Karpas-422 (cell line): ENCODE results near the gene RMND1. TPM values are rescaled to one million over a fixed set of nuclear protein-coding genes. Genes with fewer than 3 reads are reported as not detected.
"Not testable (repeated sequence)": the region's sequence is repeated elsewhere in the genome, so short reads cannot be mapped to it uniquely, and the experiment has no call there.

Source experiments
- DNase-seq: peaks from one replicate; pipeline ENCODE4 v3.0.0-alpha.2; 2015
- H2AFZ ChIP-seq: fragments of 200-600 bp; sonication (generic); 2 replicates; pipeline ENCODE4 v1.6.1; 2014; ENCODE audit warnings: antibody characterized with exemption, low read length, mixed read lengths
- H3K27ac ChIP-seq: fragments of 200-600 bp; sonication (generic); 2 replicates; pipeline ENCODE4 v1.5.1; 2014; ENCODE audit warnings: mild to moderate bottlenecking, low read length, moderate library complexity
- H3K27me3 ChIP-seq: fragments of 200-600 bp; sonication (generic); 2 replicates; pipeline ENCODE4 v1.6.1; 2014; ENCODE audit warnings: low read length, mixed read lengths
- H3K36me3 ChIP-seq: fragments of 200-600 bp; sonication (generic); 2 replicates; pipeline ENCODE4 v1.6.1; 2014; ENCODE audit warnings: low read length, mixed read lengths; ENCODE audit not compliant: insufficient read depth
- H3K4me1 ChIP-seq: fragments of 200-600 bp; sonication (generic); 2 replicates; pipeline ENCODE4 v1.6.1; 2014; ENCODE audit warnings: mild to moderate bottlenecking, low read length, mixed read lengths
- H3K4me2 ChIP-seq: fragments of 200-600 bp; sonication (generic); 2 replicates; pipeline ENCODE4 v1.6.1; 2014; ENCODE audit warnings: low read length, low read depth, mild to moderate bottlenecking; ENCODE audit not compliant: poor library complexity, severe bottlenecking
- H3K4me3 ChIP-seq: fragments of 200-600 bp; sonication (generic); 2 replicates; pipeline ENCODE4 v1.5.1; 2014; ENCODE audit warnings: mild to moderate bottlenecking, antibody characterized with exemption, low read length, mixed read lengths
- H3K79me2 ChIP-seq: fragments of 200-600 bp; sonication (generic); 2 replicates; pipeline ENCODE4 v1.6.1; 2014; ENCODE audit warnings: mild to moderate bottlenecking, low read length, mixed read lengths
- H3K9ac ChIP-seq: fragments of 200-600 bp; sonication (generic); 2 replicates; pipeline ENCODE4 v1.6.0; 2014; ENCODE audit warnings: low read length
- H3K9me2 ChIP-seq: fragments of 200-600 bp; sonication (generic), shearing (Covaris generic); replicated peaks from 2 replicates; pipeline ENCODE4 v1.6.0; 2014; ENCODE audit warnings: mild to moderate bottlenecking, low read length, moderate library complexity; ENCODE audit not compliant: insufficient read depth
- H3K9me3 ChIP-seq: fragments of 300-700, 200-600 bp; sonication (generic); 2 replicates; pipeline ENCODE4 v1.6.1; 2014; ENCODE audit warnings: low read length, mixed read lengths
- H4K20me1 ChIP-seq: fragments of 200-600 bp; sonication (generic); 2 replicates; pipeline ENCODE4 v1.6.1; 2014; ENCODE audit warnings: mild to moderate bottlenecking, antibody characterized with exemption, low read length, low read depth; ENCODE audit not compliant: insufficient read depth
- total RNA-seq: library from RNA; depleted of rRNA; stranded (reverse); fragments of >200 nt; shearing (Covaris generic); gene quantifications from 2 replicates; pipeline ENCODE4 v1.2.3, GENCODE V29; 2014; ENCODE audit warnings: low replicate concordance

RMND1 gene
- total RNA-seq, 1 experiment from 2014 or later: 25.3 TPM

DNA sequence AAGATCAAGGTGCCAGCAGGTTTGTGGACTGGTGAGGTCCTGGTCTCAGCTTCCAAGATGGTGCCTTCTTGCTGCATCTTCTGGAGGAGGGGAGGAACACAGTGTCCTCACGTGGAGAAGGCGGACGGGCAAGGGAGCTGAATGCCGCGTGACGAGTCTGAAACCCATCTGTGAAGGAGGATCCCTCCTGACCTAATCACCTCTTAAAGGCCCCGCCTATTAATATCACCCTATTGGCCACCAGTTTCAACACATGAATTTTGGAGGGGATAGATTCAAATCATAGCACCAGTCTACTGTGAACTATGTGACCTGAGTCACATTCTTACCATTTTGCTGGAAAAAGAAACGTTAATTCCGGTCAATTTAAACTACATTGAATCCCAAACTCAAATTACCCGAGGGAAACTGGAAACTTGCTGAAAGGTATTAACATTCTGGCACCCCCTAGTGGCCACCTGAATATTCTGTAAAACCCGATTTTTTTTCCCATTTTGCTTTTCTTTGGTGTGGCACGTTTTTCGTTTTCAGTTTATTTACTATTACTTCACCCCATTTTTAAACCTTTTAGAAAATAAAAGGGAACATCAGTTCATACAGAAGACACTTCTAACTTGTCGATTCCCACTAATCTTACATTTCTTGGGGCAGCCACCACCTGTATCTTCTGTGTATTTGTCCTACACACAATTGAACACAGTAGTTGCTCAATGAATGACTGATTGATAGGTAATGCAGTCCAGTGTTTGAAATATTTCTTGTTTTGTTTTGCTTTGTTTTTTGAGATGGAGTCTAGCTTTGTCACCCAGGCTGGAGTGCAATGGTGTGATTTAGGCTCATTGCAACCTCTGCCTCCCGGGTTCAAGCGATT lies 24.0 kb upstream of the RMND1 start:
- Histone ChIP-seq H3K36me3 (no peaks in the 10 kb centered on the region), H3K9me2 (no peaks in the 10 kb centered on the region), H3K4me1 (peaks cover 17% of the 10 kb centered on the region), H3K4me3 (peak overlapping the region; percentile 36; the same call in 1 of the 2 replicates), H3K27me3 (no peaks in the 10 kb centered on the region), H3K4me2 (peak overlapping the region; percentile 54), H4K20me1 (no peaks in the 10 kb centered on the region), H3K79me2 (no peaks in the 10 kb centered on the region), H3K27ac (no peak overlapping the region), H3K9me3 (no peaks in the 10 kb centered on the region), H2AFZ (peak overlapping the region; percentile 92), H3K9ac (peak overlapping the region; percentile 12; the same call in 1 of the 2 replicates)
- peak; percentile 84 for DNase-seq

DNA sequence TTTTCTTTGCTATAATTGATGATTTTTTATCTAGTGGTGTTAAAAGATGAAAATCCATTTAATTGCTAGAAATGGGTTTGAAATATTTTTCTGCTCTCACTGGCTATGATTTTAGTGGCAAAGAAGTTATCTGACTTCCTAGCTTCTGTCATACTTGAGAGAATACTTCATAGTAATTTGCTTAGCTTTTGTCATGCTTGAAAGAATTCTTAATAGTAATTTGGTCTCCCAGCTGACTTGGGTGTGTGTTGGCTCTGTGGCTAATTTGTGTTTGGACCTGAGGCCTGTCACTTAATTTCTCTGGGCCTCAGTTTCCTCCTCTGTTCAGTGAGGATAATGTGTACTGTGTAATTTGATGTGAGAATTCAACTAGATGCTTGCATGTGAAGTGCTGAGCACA lies 12.8 kb upstream of the RMND1 start:
- Histone ChIP-seq H2AFZ (no peak overlapping the region), H3K4me2 (peak overlapping the region; percentile 53), H3K9ac (0 out of 2 replicates have a peak overlapping the region, but pooled peaks have one; percentile 0), H3K79me2 (peaks cover 64% of the 10 kb centered on the region), H3K36me3 (peaks cover 35% of the 10 kb centered on the region), H4K20me1 (no peaks in the 10 kb centered on the region), H3K27me3 (no peaks in the 10 kb centered on the region), H3K27ac (peak overlapping the region; percentile 65), H3K4me1 (peaks cover 50% of the 10 kb centered on the region), H3K4me3 (no peak overlapping the region), H3K9me2 (no peaks in the 10 kb centered on the region), H3K9me3 (no peaks in the 10 kb centered on the region)
- DNase-seq: peak; percentile 69

DNA sequence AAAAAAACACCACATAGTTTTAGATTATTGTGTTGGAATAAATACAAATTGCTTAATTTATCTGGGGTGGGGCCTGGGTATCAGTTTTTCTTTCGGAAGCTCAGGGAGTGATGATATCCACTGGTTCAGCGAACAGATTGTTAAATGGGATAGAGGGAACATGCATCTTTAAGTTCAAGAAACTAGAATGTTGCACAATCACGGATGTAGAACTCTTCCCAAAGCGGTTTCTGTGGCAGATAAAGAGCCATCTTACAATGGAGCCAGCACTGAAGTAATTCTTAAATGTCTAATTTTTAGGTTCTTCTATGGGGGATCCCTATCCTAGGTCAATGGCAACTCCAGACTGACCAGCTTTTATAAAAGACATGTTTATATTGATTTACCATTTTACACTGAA lies 9.7 kb upstream of the RMND1 start:
- Histone ChIP-seq H4K20me1 (no peaks in the 10 kb centered on the region), H3K4me3 (no peak overlapping the region), H3K4me2 (no peak overlapping the region), H3K27ac (no peak overlapping the region), H3K79me2 (peaks cover 78% of the 10 kb centered on the region), H3K9ac (no peak overlapping the region), H3K9me3 (no peaks in the 10 kb centered on the region), H3K4me1 (peaks cover 46% of the 10 kb centered on the region), H2AFZ (no peak overlapping the region), H3K27me3 (no peaks in the 10 kb centered on the region), H3K9me2 (no peaks in the 10 kb centered on the region), H3K36me3 (peaks cover 42% of the 10 kb centered on the region)
- no peak for DNase-seq

DNA sequence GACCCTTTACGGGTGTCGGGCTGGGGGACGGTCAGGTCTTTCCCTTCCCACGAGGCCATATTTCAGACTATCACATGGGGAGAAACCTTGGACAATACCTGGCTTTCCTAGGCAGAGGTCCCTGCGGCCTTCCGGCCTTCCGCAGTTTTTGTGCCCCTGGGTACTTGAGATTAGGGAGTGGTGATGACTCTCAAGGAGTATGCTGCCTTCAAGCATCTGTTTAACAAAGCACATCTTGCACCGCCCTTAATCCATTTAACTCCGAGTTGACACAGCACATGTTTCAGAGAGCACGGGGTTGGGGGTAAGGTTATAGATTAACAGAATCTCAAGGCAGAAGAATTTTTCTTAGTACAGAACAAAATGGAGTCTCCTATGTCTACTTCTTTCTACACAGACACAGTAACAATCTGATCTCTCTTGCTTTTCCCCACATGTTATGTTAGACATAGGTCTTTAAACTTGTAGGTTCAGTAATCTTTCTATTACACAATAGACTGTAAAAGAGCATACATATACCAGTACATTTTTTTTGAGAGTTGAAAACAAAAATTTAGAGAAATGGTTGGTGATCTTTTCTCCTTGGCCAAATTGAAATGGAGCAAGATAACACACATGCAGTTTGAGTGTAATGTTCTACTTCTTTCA lies 3.9 kb upstream of the RMND1 start:
- peaks cover 82% of the 10 kb centered on the region for H3K79me2 ChIP-seq
- not testable (repeated sequence) for H2AFZ ChIP-seq, H3K9me2 ChIP-seq, H3K27me3 ChIP-seq, DNase-seq, H3K9me3 ChIP-seq, H4K20me1 ChIP-seq
- H3K36me3 ChIP-seq: peaks cover 23% of the 10 kb centered on the region
- H3K4me2 ChIP-seq: peak overlapping the region; percentile 56
- H3K4me1 ChIP-seq: peaks cover 37% of the 10 kb centered on the region
- peak overlapping the region; percentile 27; the same call in 1 of the 2 replicates for H3K9ac ChIP-seq
- peak overlapping the region; percentile 72 for H3K27ac ChIP-seq
- 0 out of 2 replicates have a peak overlapping the region, but pooled peaks have one; percentile 30 for H3K4me3 ChIP-seq

DNA sequence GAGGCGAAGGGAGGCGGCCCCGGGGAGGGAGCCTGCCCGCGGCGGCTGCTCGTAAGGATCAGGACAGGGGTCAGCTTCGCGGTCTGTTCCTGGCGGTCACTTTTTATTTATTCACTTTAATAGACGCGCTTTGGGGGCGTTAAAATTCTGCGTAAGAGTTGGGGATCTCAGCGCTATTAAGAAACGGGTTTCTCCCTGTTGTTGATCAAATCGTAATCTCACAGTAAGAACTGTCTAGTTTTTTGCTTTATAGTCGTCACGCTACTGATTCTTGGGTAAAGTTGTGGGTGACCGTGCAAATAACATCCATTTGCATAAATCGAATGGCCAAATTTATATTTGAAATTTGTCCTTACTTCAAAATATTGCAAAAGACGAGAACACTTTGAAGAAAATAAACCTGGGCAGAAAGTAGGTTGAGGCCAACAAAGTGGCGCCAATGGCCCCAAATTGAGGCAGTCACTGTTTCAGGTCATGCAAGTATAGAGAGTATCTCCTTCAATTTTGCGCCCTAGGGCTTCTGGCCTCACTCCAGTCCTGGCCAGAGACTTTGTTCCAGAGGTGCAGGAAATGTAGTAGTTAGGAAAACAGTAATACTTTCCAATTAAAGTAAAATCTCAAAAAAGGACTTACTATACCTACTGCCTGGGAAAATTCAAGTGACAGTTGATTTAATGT lies 963 bp upstream of the RMND1 start:
- Histone ChIP-seq H4K20me1 (no peaks in the 10 kb centered on the region), H3K9ac (peak overlapping the region; percentile 81), H3K27ac (peak overlapping the region; percentile 68), H3K27me3 (no peaks in the 10 kb centered on the region), H3K9me2 (no peaks in the 10 kb centered on the region), H2AFZ (no peak overlapping the region), H3K4me1 (peaks cover 36% of the 10 kb centered on the region), H3K4me2 (peak overlapping the region; percentile 95), H3K36me3 (peaks cover 4% of the 10 kb centered on the region; the same call in 1 of the 2 replicates), H3K79me2 (peaks cover 75% of the 10 kb centered on the region), H3K4me3 (peak overlapping the region; percentile 85), H3K9me3 (no peaks in the 10 kb centered on the region)
- peak; percentile 69 for DNase-seq

DNA sequence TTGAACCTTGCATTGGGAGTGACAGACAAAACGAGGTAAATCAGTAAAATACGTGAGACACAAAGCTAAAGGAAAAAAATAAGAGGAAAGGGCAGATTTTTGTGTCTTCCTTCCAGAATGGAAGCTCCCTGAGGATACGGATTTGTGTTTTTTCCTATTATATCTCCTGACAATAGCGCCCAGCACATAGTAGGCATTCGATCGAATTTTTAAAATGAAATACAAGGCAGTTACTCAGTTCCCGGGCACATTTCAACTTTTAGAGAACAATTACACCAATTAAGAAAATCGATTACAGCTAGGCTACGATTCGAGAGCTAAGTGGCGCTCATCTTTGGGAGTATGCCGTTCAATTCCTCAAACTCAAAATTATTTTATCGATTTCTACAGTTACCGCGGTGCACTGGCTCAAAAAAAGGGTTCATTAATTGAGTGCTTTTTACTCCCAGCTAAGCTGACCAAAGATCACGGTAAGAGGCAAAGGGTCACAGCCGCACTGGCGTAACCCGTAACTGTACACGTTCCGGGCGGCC lies 443 bp downstream of the RMND1 start:
- Histone ChIP-seq H3K4me3 (peak overlapping the region; percentile 89), H4K20me1 (no peaks in the 10 kb centered on the region), H3K9ac (peak overlapping the region; percentile 80), H3K27ac (peak overlapping the region; percentile 40; the same call in 1 of the 2 replicates), H3K4me1 (peaks cover 27% of the 10 kb centered on the region), H3K9me3 (no peaks in the 10 kb centered on the region), H3K27me3 (no peaks in the 10 kb centered on the region), H3K4me2 (peak overlapping the region; percentile 77), H3K36me3 (0 out of 2 replicates have a peak, but pooled peaks cover 4% of the 10 kb centered on the region), H3K9me2 (no peaks in the 10 kb centered on the region), H2AFZ (no peak overlapping the region; the same call in 1 of the 2 replicates), H3K79me2 (peaks cover 75% of the 10 kb centered on the region)
- DNase-seq: no peak

DNA sequence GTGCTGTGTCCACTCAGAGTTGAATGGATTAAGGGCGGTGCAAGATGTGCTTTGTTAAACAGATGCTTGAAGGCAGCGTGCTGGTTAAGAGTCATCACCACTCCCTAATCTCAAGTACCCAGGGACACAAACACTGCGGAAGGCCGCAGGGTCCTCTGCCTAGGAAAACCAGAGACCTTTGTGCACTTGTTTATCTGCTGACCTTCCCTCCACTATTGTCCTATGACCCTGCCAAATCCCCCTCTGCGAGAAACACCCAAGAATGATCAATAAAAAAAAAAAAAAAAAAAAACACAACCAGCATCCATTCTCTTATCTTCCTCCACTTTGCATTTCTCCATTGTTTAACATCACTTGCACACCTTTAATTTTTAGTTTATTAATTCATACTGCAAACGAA lies 998 bp downstream of the RMND1 start:
- not testable (repeated sequence) for H4K20me1 ChIP-seq, H3K9me2 ChIP-seq, H3K36me3 ChIP-seq, H3K27ac ChIP-seq, H3K9me3 ChIP-seq, H3K27me3 ChIP-seq, DNase-seq, H2AFZ ChIP-seq
- peak overlapping the region; percentile 80 for H3K9ac ChIP-seq
- H3K4me2 ChIP-seq: peak overlapping the region; percentile 77
- H3K4me1 ChIP-seq: peaks cover 22% of the 10 kb centered on the region
- peaks cover 75% of the 10 kb centered on the region for H3K79me2 ChIP-seq
- peak overlapping the region; percentile 89 for H3K4me3 ChIP-seq
